OCI-LY1 (cell line): ENCODE data around the gene CELF6.

Experiments
- H2AFZ ChIP-seq: fragments of 200-600 bp; sonication (generic), shearing (Covaris generic); 2 replicates; pipeline ENCODE4 v1.6.0; 2014; ENCODE audit warnings: antibody characterized with exemption, mild to moderate bottlenecking, low read length
- H3F3A ChIP-seq: fragments of 200-600 bp; sonication (generic), shearing (Covaris generic); 2 replicates; pipeline ENCODE4 v1.6.0; 2014; ENCODE audit warnings: mild to moderate bottlenecking, antibody characterized with exemption, low read length, moderate library complexity; ENCODE audit not compliant: insufficient read depth
- H3K27ac ChIP-seq: fragments of 200-600 bp; sonication (generic); 2 replicates; pipeline ENCODE4 v1.5.1; 2014; ENCODE audit warnings: low read length, mixed run types, mild to moderate bottlenecking, low read depth; ENCODE audit not compliant: poor library complexity, severe bottlenecking
- H3K27me3 ChIP-seq: fragments of 200-600 bp; sonication (generic); 2 replicates; pipeline ENCODE4 v1.6.0; 2014; ENCODE audit warnings: antibody characterized with exemption, mild to moderate bottlenecking, low read length, moderate library complexity; ENCODE audit not compliant: insufficient read depth
- H3K36me3 ChIP-seq: fragments of 200-600 bp; sonication (generic); 2 replicates; pipeline ENCODE4 v1.6.1; 2014; ENCODE audit warnings: mild to moderate bottlenecking, antibody characterized with exemption, low read length, moderate library complexity, mixed read lengths; ENCODE audit not compliant: insufficient read depth
- H3K4me1 ChIP-seq: fragments of 200-600 bp; sonication (generic); 2 replicates; pipeline ENCODE4 v1.5.1; 2014; ENCODE audit warnings: mild to moderate bottlenecking, low read length, moderate library complexity; ENCODE audit not compliant: insufficient read depth, severe bottlenecking
- H3K4me2 ChIP-seq: fragments of 200-600 bp; sonication (generic), shearing (Covaris generic); 2 replicates; pipeline ENCODE4 v1.6.1; 2014; ENCODE audit warnings: low read length
- H3K4me3 ChIP-seq: fragments of 200-600 bp; sonication (generic); 2 replicates; pipeline ENCODE4 v1.5.1; 2014; ENCODE audit warnings: low read length, low read depth, mild to moderate bottlenecking, mixed read lengths; ENCODE audit not compliant: poor library complexity, severe bottlenecking
- H3K79me2 ChIP-seq: fragments of 200-600 bp; shearing (Covaris generic); 2 replicates; pipeline ENCODE4 v1.6.1; 2016; ENCODE audit warnings: mixed run types, low read length, mixed read lengths; ENCODE audit not compliant: insufficient read depth
- H3K9ac ChIP-seq: fragments of 200-600 bp; sonication (generic), shearing (Covaris generic); 2 replicates; pipeline ENCODE4 v1.6.1; 2014; ENCODE audit warnings: mild to moderate bottlenecking, low read length, mixed read lengths
- H3K9me2 ChIP-seq: fragments of 200-600 bp; sonication (generic), shearing (Covaris generic); 2 replicates; pipeline ENCODE4 v1.6.1; 2014; ENCODE audit warnings: low read depth, mild to moderate bottlenecking, low read length, mixed read lengths
- H3K9me3 ChIP-seq: fragments of 200-600 bp; shearing (Covaris generic); 2 replicates; pipeline ENCODE4 v1.6.1; 2014; ENCODE audit warnings: low read length, mixed read lengths
- H4K20me1 ChIP-seq: fragments of 200-600 bp; sonication (generic), shearing (Covaris generic); 2 replicates; pipeline ENCODE4 v1.6.0; 2016; ENCODE audit warnings: mild to moderate bottlenecking, low read length; ENCODE audit not compliant: insufficient read depth
- CTCF ChIP-seq: fragments of 200-600 bp; sonication (generic), shearing (Covaris generic); IDR thresholded peaks from 2 replicates; pipeline ENCODE4 v1.5.1; 2017; ENCODE audit warnings: mild to moderate bottlenecking, antibody characterized with exemption, low read length, moderate library complexity, mixed read lengths
- EZH2 ChIP-seq: fragments of 200-600 bp; sonication (generic), shearing (Covaris generic); IDR thresholded peaks from 2 replicates; pipeline ENCODE4 v1.8.0; 2017; ENCODE audit warnings: borderline replicate concordance, mixed run types, mild to moderate bottlenecking, antibody characterized with exemption, low read length, moderate library complexity, mixed read lengths

The CELF6 gene

GRCh38 chr15:72237029-72237852, 82.7 kb downstream of the CELF6 start:
- no peaks in the 10 kb centered on the region for H3K79me2 ChIP-seq
- TF ChIP-seq CTCF (no peak), EZH2 (no peak)
- no peak overlapping the region for H2AFZ ChIP-seq
- no peaks in the 10 kb centered on the region for H4K20me1 ChIP-seq
- no peak overlapping the region for H3K4me3 ChIP-seq
- H3K9ac ChIP-seq = no peak overlapping the region
- H3K27ac ChIP-seq = no peak overlapping the region
- no peak overlapping the region for H3K4me2 ChIP-seq
- H3K9me2 ChIP-seq = no peaks in the 10 kb centered on the region
- peaks cover 25% of the 10 kb centered on the region for H3K36me3 ChIP-seq
- H3K27me3 ChIP-seq = no peaks in the 10 kb centered on the region
- peaks cover 2% of the 10 kb centered on the region for H3K4me1 ChIP-seq
- no peaks in the 10 kb centered on the region for H3F3A ChIP-seq
- no peaks in the 10 kb centered on the region for H3K9me3 ChIP-seq

- H4K20me1 ChIP-seq = no peaks in the 10 kb centered on the region
- H3K27me3 ChIP-seq = no peaks in the 10 kb centered on the region
- H3K4me2 ChIP-seq = no peak overlapping the region
- H3K9me2 ChIP-seq = no peaks in the 10 kb centered on the region
- peaks cover 18% of the 10 kb centered on the region for H3K36me3 ChIP-seq
- TF ChIP-seq EZH2 (no peak), CTCF (no peak)
- H2AFZ ChIP-seq = no peak overlapping the region
- H3K9ac ChIP-seq = no peak overlapping the region
- H3F3A ChIP-seq = no peaks in the 10 kb centered on the region
- H3K9me3 ChIP-seq = no peaks in the 10 kb centered on the region
- H3K27ac ChIP-seq = no peak overlapping the region
- H3K4me1 ChIP-seq = peaks cover 9% of the 10 kb centered on the region
- no peaks in the 10 kb centered on the region for H3K79me2 ChIP-seq
- no peak overlapping the region for H3K4me3 ChIP-seq
These were observed 83.5 kb downstream of the CELF6 start for GRCh38 chr15:72236381-72237003.

GRCh38 chr15:72235298-72235697, 84.7 kb downstream of the CELF6 start:
- no peak overlapping the region for H3K4me2 ChIP-seq

More at GRCh38 chr15:72235298-72235697, 84.7 kb downstream of the CELF6 start:
- Histone ChIP-seq H3F3A (no peaks in the 10 kb centered on the region), H2AFZ (no peak overlapping the region), H3K9me3 (no peaks in the 10 kb centered on the region), H3K4me3 (no peak overlapping the region), H3K4me1 (peaks cover 10% of the 10 kb centered on the region), H4K20me1 (no peaks in the 10 kb centered on the region), H3K36me3 (peaks cover 7% of the 10 kb centered on the region; the same call in 1 of the 2 replicates), H3K79me2 (peaks cover 4% of the 10 kb centered on the region; the same call in 1 of the 2 replicates), H3K27me3 (no peaks in the 10 kb centered on the region), H3K27ac (no peak overlapping the region), H3K9me2 (no peaks in the 10 kb centered on the region), H3K9ac (no peak overlapping the region)
- TF ChIP-seq CTCF = no peak
- no peak for TF ChIP-seq EZH2
